Measurements from ENCODE around the gene CUX1.
"Not testable (repeated sequence)": the region's sequence is repeated elsewhere in the genome, so short reads cannot be mapped to it uniquely, and the experiment has no call there.

Gene CUX1

GRCh38 chr7:101984133-101984879 lies 166.9 kb downstream of the CUX1 start:
- DNase-seq (ENCODE audit: low read depth in 2 of 2), result no peak

DNA sequence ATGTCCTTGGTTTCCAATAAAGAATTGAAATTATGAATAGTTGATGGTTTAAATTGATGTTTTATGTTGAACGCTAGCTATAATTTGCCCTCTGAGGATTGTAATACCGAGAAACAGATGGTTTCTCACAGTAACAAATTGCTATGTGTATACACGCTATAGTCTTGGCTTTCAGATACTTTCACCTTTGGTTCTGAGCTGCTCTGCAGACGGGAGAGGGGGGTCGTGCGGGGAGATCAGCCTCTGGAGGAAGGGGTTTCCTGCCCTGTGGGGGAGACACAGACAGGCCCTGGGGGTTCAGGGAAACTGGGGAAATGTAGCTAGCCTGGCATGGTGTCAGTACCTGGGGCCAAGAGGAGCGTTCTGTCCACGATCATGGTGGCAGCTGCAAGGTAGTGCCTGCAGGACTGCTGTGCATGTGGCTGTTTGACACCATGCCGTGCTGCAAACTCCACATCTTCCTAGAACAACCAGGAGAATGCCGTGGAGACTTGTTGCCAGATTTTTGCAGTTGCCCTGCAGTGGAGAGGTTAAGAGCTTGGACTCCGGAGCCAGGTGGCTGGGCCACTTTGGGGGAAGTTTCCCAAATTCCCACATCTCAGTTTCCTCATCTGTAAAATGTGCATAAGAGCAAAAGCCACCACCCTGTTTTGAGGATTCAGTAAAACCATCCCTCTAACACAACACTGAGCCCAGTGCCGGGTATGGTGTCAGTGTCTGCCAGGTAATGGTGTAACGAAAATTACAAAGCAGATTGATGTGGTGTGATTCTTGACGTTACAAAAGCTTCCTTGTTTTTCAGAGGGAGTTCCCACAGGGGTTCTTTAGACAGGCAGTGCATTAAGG lies 167.9 kb downstream of the CUX1 start:
- DNase-seq (ENCODE audit: low read depth in 2 of 2), result no peak

GRCh38 chr7:101985903-101986734 lies 168.7 kb downstream of the CUX1 start:
- no peak for DNase-seq (ENCODE audit: low read depth in 2 of 2)

DNA sequence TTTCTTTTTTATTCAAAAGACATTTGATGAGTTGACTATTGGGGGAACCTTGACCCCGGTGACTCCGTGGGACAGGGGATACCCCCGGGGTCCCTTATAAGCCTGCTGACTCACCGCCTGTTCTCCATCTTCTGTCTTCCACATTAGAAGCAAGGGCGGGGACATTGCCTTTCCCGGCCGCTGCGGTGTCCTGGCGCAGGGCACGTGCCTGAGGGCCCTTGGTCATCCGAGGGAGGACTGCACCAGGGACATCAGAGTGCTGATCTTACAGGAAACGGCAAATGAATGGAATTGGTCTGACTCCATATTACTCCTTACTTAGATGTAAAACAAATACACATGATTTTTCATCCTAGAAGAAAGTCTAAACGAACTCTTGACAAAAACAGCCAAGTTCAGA lies 170.1 kb downstream of the CUX1 start:
- no peak for DNase-seq (ENCODE audit: low read depth in 2 of 2)

- not testable (repeated sequence) for DNase-seq (ENCODE audit: low read depth in 2 of 2)
Measured at GRCh38 chr7:101988060-101988459, 170.6 kb downstream of the CUX1 start.

DNA sequence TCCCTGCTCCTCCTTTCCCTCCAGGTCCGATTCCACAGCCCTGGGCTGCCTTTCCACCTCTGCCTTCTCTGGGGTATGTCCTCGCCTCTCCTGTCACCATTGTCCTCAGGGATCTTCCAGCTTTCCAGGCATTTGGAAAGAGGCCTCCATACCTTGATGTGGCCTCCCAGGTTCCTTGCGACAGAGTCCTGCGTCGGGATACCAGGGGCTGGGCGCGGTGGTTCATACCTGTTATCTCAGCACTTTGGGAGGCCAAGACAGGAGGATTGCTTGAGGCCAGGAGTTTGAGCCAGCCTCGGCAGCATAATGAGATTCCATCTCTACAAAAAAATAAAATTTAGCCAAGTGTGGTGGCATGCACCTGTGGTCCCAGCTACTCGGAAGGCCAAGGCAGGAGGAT lies 171.1 kb downstream of the CUX1 start:
- no peak for DNase-seq (ENCODE audit: low read depth in 2 of 2)

- DNase-seq (ENCODE audit: low read depth in 2 of 2), result no peak
Measured at GRCh38 chr7:101989101-101989500, 171.7 kb downstream of the CUX1 start.

DNA sequence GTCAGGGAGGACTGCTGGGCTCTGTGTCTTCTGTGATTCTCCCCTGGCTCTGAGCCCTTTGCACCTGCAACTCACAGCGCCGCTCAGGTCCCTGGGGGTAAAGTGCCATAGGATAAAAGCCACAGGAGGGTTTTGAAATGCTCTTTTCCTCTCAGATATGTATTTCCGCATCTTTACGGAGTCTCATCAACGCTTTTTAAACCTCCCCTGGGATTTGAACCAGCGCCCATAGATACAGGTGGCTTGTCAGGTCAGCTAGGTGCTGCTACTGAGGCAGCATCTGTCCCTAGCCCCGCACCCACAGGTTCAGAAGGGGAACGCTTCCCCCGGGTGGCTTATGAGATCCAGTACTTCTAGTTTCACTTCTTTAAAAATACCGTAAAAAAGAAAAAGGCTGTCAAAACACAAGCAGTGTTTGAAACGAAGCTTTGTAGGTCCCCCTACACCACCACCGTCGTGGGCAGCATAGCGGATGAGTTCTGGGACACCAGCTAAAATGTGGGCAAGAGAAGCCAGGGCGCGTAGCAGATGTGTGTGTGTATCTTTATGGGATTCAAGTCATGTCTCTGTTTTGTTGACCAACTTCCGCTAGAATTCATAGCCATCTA lies 173.5 kb downstream of the CUX1 start:
- DNase-seq (ENCODE audit: low read depth in 2 of 2), result no peak

- no peak for DNase-seq (ENCODE audit: low read depth in 2 of 2)
Measured at GRCh38 chr7:101991860-101992259, 174.4 kb downstream of the CUX1 start.

DNA sequence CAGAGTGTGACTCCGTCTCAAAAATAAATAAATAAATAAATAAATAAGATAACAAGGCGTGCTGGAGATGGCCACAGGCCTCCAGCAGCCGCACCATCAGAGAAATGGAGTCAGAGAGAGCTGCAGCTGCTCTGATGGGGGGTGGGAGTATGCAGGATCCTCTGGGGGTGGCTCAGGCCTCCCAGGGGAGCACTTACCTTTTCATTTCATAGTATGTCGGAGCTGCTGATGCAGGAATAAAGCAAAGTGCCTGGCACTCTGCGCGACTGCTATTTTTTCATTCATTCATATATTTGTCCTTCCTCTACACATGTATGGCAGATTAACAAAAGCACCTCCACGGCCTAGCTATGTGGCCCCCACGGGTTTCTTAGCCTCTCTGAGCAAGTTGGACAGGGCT lies 175.9 kb downstream of the CUX1 start:
- no peak for DNase-seq (ENCODE audit: low read depth in 2 of 2)

- DNase-seq (ENCODE audit: low read depth in 2 of 2), result no peak
Measured at GRCh38 chr7:101995121-101995520, 177.7 kb downstream of the CUX1 start.

DNA sequence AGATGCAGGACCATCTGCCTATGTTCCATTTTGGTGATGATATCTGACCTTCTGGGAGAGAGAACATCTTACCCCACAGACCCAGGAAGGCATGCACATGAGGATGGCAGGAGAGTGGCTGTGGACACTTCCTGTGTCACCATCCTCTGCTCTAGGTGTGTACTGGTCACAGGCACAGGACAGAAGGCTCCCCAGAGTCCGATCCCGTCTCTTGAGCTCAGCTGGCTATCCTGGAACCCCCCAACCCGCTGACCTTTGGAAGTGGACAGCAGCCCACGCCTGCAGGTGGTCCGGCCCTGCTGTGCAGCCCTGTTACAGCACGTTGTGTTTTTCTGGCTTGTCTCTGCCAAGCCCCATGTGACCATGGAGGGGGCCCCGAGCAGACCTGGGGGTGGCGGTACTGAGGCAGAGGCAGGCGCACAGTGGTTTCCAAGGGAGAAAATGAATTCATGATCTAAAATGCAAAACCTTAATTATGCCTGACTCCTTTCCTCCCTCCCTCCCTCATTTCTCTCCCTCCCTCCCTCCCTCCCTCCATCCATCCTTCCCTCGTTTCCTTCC lies 178.8 kb downstream of the CUX1 start:
- DNase-seq (ENCODE audit: low read depth in 2 of 2), result no peak

- no peak for DNase-seq (ENCODE audit: low read depth in 2 of 2)
Measured at GRCh38 chr7:101996876-101997275, 179.4 kb downstream of the CUX1 start.

DNA sequence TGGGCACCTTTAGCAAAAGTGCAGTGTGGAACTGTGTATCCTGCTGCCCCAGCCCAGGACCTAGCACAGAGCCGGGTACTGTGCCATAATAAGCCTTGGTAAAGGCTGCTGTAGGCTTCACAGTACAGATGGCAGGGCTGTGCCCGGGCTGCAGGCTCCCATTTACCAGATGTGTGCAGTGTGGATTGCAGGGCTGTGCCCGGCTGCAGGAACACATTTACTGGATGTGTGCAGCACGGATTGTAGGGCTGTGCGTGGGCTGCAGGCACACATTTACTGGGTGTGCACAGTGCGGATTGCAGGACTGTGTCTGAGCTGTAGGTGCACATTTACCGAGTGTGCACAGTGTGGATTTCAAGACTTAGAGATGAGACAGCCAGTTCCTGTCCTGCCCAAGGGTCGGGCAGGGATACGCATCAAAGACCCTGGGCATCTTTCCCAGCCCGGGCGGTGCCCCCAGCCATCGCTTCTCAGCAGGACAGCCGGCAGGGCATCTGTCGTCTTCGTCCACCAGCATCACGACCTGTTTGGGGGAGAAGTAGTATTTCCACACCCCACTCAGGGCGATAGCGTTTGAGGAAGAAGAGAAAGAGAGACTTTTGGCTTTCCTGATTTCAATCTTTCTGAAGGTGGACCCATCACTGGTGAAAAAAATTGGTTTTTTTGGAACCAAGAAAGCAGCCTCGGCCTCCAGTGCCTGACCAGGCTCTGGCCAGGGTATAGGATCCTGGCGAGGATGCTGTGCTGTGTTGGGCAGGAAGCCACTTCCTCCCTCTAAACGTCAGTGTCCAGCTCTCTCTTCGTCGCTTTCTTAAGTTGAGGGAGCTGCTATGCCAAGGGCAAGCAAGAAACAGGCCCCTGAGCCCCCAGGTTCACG lies 180.8 kb downstream of the CUX1 start:
- no peak for DNase-seq (ENCODE audit: low read depth in 2 of 2)

GRCh38 chr7:101998906-101999240 lies 181.4 kb downstream of the CUX1 start:
- no peak for DNase-seq (ENCODE audit: low read depth in 2 of 2)

DNA sequence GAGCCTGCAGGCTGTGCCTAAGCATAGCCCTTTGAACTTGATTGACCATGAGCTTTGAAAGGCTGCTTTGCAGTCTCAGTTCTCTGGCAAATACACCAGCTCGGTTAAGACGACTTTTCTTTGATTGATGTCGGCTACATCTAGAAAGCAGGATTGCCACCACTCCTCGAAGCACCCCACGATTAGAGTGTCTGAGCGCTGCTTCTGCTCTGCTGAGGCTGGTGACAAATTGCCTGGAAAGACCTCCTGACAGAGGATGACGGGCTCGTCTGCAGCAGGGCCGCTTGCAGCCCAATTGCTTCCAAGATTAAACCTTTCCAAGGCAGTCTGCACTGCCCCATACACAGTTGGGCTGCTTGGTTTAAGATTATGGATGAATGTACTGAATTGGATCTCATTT lies 182.0 kb downstream of the CUX1 start:
- no peak for DNase-seq (ENCODE audit: low read depth in 2 of 2)

- no peak for DNase-seq (ENCODE audit: low read depth in 2 of 2)
Measured at GRCh38 chr7:102000123-102000522, 182.7 kb downstream of the CUX1 start.

GRCh38 chr7:102004229-102004628 lies 186.8 kb downstream of the CUX1 start:
- no peak for DNase-seq (ENCODE audit: low read depth in 2 of 2)

GRCh38 chr7:102004848-102005247 lies 187.4 kb downstream of the CUX1 start:
- no peak for DNase-seq (ENCODE audit: low read depth in 2 of 2)

DNA sequence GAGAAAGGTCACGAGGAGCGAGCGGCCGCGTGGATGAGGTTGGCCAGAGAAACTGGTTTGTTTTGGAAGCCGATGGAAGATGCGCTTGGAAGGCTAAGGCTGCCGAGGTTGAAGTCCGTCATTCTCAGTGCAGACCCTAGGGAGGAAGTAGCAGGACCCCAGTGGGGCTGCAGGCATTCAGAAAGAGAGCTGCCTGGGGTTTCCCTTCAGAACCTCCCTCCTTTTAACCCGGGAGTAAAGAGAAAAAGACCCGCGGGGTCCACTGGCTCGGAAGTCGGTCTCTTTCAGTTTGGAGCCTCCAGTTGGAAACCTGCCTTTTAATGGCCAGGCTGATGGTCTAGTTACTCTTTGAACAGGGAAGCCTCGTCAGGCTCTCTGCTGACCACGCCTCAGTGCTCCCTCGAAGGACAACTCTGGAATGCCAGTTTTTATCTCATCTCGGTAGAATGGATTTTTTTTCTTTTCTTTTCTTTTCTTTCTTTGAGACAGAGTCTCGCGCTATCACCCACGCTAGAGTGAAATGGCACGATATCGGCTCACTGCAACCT lies 188.6 kb downstream of the CUX1 start:
- DNase-seq (ENCODE audit: low read depth in 2 of 2), result no peak

Measured in stimulated activated CD4-positive, alpha-beta T cell treated with anti-CD3 and anti-CD28 coated beads, Interleukin-12 subunit alpha, Interleukin-12 subunit beta, amount 100 ng/mL, for 24 hours (primary cell).